Ishikawa (cell line): ENCODE data around the gene CD177.

Experiments used
- EGR1 ChIP-seq: IDR thresholded peaks from 2 replicates; pipeline ENCODE4 v1.6.1; 2012
- RAD21 ChIP-seq: IDR thresholded peaks from 2 replicates; pipeline ENCODE4 v1.6.1; 2012; ENCODE audit warnings: low read depth
- REST ChIP-seq: IDR thresholded peaks from 2 replicates; pipeline ENCODE4 v1.6.1; 2012; ENCODE audit warnings: low read depth, mild to moderate bottlenecking
- TAF1 ChIP-seq: IDR thresholded peaks from 2 replicates; pipeline ENCODE4 v1.6.1; 2012; ENCODE audit warnings: low read depth, mild to moderate bottlenecking

DNA sequence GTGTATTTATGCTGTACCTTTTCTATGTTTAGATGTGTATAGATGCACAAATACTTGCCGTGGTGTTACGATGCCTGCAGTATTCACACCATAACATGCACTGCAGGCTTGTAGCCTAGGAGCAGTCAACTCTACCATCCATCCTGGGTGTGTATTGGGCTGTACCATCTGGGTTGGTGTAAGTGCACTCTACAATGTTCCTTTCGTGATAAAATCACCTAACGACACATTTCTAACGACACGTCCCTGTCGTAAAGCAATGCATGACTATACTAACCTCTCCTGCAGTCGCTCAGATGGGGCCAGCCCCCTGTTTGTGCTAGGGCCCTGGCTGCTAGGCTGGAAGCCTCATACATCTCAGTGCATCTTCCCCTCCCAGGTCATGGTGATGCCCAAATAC is 18.4 kb downstream of the CD177 start:
- TF ChIP-seq RAD21, result no peak
- TF ChIP-seq EGR1, result no peak
- TF ChIP-seq REST, result no peak
- no peak for TF ChIP-seq TAF1
